GM21360 (cell line): ENCODE results near the gene ARHGDIB.

ENCODE experiments used
- ATAC-seq: cut with Tn5 transposase; IDR thresholded peaks from one replicate; pipeline ENCODE4 v1.9.1; 2021; ENCODE audit warnings: mild to moderate bottlenecking, moderate library complexity; ENCODE audit not compliant: unreplicated experiment

ARHGDIB gene

DNA sequence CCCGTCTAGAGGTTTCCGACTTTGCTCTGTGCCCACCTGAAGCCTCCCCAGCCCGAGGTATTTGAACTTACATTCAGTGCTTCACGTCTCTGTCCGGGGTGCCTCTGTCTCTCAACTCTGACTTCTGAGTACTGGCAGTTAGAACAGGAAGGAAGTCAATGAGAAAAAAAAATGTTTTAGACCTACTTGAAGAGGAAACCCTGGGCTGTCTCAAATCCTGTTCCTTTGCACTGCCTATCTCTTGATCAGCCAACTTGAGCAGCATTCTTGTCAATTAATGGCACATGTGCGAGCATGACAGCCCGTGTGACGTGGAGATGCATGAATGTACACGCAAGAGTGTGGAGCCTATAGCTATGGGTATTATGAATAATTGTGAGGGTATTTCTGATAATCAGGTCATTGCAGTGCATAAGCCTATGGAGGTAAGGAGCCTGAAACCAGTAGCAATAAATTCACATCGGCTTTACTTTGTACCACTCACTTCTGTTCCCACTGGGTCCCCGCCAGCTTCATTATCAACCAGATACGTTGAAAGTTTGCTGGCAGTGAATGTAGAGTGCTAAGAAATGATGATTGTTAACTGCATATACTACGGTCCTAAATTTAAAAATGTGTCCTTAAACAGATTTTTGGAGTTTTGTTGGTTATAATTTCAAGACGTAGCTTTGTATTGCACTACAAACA is at the start of gene ARHGDIB:
TSS of gene ARHGDIB (minus strand) at position 136 of the 687 bp plus-strand sequence. CDS start 10,889 bp downstream, outside the sequence.
- ATAC-seq = peak; percentile 62

DNA sequence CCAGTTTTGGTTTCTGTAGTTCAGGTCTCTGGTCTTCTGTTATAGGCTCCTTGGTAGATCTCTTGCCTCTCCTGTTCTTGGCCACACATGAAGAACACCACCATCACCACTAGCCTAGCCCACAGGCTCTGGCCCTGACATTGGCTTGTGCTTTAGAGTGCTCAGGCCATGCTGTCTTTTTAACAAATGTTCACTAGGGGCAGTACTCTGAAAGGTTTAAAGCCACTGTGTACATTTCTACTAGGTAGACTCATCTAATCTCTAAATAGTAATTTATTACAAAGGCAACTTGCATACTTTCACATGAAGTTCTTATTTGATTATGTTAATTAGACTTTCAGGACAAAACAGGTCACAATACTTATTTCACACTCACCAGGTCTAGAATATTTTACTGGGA is 49.8 kb upstream of the ARHGDIB start:
- ATAC-seq = peak; percentile 59

DNA sequence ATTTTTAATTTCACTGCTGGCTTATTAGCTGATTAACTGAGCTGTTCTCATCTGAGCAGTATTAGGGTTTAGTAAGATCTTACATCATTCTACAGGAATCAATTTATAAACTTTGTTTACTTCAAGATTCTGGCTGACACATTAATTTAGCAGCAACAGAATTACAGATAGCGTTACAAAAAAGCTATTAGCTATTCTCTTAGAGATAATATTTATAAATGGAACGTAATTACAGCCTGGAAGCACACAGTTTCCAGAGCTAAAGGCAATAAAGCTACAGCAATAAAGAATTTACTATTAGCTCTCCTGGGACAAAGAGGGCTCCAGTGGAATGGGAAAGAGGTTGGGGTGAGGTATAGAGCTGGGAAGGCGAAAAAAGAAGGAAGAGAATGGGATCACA is 46.1 kb upstream of the ARHGDIB start:
- no peak for ATAC-seq

DNA sequence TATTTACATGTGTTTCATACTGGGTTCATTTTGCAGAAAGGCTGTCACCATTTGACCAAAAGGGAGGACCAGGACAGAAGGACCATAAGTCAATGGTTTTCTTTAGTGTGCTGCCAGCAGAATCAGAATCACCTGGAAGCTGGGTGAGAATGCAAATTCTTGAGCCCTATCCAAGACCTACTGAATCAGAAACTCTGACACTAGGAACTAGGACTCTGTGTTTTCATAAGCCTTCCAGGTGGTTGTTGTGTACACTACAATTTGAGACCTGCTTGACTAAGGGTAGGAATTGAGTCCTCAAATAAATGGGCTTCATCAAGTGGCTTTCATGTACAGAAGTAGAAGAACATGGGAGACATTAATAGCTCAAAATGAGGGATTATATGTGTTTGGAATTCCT is 43.7 kb upstream of the ARHGDIB start:
- no peak for ATAC-seq

DNA sequence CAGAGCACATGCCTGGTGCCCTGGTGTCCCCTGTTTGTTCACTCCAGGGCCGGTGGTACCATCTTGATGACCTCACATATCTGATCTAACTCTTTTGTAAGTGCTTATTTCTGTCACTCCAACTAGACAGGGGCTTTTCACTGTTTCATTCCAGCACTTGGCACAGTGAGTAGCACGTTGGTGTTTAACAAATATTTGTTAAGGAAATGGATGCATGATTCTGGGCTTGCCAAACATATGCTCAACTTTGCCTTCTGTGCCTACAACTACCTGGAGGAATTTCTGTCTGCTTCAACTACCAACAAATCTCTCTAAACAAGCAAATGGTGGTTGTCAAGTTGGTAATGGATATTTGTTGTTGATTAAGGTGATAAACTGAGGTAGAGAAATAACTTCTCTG is 43.0 kb upstream of the ARHGDIB start:
- ATAC-seq = no peak

DNA sequence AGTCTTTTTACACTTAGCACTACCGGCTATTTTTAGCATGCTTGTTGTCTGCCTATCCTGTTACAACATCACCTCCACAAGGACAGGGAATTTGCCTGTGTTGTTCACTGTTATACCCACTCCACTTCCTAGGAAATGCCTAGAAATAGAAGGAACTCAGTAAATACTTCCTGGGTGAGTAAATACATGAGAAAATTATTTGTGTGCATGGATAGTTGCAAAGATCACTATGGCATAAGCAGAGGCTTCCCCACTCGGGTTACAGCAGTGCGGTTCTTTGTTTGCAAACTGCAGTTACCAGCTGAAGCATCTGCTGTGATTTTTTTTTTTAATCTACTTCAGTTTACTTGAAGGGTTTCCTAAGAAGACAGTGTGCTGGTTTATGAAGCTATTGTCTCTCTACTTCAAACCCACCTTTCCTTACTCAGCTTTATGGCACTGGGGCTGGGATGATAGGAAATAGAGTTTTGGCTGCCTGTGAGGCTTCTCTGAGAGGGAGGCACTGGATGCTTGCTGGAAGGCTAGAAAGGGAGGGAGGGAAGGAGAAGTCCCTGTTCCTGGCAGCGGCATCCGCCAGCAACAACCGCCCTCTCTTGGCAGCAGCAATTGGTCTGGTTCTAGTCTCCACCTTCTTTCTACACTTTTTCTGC is 40.5 kb upstream of the ARHGDIB start:
- no peak for ATAC-seq

DNA sequence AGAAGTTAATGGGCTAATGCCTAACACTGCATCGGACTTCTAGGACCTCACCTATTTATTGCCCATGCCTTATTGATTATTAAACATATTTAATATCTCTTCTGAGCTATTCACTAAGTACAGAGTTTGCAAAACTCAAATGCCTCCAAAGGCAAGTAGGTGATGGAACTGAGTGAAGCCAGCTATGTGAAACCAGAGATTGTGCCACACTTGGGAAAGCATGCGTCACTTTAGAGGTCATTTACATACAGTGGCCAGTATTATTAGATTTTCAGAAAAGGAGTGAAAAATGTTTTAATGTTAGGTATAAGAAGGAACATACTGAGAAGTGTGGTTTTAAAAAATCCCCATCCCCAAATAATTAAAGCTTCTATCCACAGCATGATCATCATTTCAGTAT is 39.2 kb upstream of the ARHGDIB start:
- no peak for ATAC-seq

DNA sequence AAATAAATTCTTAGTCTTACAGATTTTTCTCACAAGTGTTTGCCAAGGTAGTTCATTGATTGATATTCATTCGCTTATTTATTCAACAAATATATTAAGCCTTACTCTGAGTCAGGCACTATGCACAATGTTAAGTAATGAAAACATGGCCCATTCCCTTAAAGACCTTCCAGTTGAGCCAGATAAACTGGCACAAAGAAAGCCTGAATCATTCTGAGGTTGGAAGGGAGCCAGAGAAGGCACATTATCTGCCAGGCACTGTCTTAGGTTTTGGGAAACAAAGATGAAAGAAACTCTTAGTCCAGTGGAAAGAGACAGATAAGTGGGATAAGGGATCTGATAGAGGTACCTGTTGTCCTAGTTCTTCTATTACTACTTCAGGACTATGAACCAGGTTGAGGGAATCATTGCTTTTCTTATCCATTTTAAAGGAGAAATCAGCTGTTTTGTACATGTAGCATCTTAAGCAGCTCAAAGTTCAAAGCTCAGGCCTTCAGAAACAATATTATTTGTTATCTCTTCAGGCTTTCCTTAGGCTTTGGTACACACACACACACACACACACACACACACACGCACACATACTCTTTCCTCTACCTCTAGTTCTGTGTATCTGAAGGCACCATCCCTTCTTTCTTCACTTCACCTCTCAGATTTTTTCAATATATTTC is 38.4 kb upstream of the ARHGDIB start:
- no peak for ATAC-seq

DNA sequence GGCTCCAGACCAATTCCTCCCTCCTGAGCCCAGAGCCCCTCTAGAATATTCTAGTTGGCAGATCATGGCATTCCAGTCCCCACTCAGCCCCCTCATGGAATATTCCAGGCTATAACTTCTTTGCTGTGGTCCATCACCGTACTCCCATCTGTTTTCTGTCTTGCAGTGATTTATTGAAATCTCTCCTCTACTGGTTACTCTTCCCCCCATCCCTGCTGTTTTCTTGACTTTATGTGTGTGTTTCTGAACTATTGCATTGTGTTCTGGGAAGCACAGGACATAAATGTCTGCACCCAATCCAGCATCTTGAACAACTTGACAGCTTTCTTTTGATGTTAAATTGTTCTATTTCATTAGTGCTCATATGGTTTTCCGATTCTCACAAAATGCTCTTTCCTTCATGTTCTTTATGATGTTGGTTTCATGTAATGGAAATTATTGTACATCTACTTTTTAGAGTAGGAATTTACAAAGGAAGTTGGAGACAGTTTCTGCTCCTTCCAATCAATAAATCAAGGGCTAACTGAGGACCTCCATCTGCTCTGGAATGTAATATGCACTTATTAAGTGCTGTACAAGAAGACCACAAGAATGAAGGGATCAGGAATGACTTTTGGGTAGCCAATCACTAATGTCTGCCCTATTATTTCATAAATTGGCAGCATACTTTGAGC is 37.8 kb upstream of the ARHGDIB start:
- no peak for ATAC-seq

DNA sequence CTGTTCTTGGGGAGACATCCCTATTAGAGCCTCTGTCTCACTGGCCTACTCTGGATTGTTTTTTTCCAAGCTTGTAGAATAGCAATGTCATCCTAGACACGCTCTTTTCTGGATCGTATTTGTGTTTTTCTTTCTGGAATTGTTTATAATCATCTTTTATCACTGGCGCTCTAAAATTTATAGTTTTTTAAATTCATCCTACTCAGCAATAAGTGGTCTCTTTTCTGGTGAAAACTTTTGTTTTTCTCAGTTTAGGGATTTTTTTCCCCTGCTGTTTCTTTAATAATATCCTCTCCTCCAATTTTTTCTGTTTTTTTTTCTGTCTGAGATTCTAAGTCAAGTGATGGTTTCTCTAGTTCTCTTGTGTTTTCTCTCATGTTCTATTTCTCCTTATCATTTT is 36.6 kb upstream of the ARHGDIB start:
- ATAC-seq = no peak

DNA sequence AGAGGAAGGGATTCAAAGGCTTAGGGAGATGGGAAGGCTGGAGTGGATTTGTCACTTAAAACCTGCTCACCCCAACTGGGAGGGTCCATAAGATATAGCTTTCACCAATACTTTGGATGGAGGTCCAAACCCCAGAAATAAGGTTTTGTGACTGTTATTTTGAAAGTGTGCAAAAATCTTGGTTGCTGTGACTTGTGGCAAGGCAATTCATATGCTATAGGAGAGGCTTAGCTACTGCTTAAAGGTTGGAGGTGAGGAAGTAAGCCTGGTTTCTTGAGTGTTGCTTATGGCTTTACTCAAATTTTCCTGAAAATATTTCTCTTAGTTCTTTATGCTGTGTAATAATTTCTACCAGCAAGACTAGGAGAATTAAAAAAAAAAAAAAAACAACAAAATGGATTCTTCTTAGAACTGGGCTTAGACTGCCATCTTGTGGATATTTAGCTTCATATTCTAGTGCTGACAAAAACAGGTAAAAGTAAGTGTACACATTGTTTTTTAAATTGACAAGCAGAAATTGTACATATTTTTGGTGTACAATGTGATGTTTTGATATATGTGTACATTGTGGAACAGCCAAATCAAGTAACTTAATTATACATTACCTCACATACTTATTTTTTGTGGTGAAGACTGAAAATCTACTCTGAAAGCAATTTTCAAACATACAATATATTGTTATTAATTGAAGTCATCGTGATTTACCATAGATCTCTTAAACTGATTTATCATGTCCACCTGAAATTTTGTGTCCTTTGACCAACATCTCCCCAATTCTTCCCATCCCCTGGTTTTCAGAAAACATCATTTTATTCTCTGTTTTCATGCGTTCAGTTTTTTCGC is 34.4 kb upstream of the ARHGDIB start:
- ATAC-seq = no peak

DNA sequence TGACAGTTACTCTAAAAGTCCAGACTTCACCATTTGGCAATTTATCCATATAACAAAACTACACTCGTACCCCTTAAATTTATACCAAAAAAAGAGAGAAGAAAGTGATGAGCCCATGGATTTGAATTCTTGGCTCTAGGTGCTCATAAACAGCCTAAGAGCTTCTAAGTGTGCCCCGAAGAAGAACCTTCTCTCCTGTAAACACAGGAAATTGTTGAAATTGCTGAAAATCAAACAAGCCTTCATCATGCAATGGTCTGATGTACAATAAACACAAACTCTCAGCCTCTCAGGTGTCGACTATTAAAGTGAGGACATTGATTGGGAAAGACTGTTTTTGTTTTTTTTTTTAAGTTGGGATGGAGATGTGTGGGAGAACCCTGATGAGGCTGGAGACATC is 33.2 kb upstream of the ARHGDIB start:
- ATAC-seq = no peak

DNA sequence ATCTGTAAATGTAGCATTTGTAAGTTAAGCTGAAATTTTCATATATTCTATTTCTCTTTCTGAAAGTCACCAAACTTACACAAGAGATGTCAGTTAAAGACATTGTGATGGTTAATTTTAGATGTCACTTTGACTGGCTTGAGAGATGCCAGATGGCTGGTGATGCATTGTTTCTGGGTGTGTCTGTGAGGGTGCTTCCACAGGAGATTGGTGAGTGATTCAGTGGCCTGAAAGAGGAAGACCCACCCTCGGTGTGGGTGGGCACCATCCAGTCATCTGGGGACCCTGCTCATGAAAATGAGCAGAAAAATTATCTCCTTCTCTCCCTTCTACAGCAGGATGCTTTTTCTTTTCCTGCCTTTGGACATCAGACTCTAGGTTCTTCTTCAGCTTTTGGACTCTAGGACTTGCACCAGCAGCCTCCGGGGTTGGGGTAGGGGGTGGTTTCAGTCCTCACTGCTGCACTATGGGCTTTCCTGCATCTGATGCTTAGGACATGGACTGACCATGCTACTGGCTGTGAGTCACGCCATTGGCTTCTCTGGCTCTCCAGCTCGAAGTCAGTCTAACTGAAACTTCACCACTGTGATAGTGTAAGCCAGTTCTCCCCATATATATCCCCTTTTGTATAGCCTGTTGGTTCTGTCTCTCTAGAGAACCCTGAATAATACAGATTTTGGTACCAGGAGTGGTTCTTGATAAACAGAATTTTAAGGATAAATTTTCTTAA is 32.3 kb upstream of the ARHGDIB start:
- ATAC-seq = no peak

DNA sequence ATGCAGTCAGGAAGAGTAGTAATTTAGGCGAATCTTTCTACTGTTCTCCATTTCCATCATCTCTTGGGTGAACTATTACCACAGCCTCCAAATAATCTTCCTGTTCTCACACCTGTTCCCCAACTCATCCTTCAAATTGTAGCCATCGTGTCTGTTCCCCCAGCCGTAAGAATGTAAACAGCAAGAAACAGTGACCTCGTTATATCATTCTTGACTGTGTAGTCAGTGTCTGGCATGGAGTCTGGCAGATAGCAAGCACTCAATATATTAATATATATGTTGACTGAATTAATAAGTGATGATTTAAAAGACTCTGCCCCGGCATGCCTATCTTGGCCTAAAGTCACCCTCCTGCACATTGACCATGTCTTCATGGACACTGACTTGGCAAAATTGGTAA is 31.7 kb upstream of the ARHGDIB start:
- no peak for ATAC-seq

DNA sequence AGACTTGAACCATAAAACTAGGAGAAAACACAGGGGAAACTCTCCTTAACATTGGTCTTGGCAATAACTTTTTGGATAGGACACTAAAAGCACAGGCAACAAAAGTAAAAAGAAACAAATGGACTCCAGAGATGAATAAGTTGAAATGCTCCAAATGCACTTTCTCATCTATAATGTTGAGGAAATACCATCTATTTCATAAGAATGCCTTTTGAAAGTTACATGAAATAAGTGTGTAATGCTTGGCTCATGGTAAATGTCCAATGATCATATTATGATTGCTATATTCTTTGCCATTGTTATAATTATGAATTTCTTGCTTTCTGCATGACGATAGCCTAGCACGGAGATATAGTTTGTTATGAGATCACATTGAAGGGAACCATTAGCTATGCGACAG is 31.3 kb upstream of the ARHGDIB start:
- no peak for ATAC-seq

DNA sequence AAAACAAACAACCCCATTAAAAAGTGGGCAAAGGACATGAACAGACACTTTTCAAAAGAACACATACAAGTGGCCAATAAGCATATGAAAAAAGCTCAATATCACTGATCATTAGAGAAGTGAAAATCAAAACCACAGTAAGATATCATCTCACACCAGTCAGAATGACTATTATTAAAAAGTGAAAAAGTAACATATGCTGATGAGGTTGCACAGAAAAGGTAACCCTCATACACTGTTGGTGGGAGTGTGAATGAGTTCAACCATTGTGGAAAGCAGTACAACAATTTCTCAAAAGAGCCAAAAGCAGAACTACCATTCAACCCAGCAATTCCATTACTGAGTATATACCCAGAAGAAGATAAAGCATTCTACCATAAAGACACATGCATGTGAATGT is 29.7 kb upstream of the ARHGDIB start:
- peak; percentile 56 for ATAC-seq

DNA sequence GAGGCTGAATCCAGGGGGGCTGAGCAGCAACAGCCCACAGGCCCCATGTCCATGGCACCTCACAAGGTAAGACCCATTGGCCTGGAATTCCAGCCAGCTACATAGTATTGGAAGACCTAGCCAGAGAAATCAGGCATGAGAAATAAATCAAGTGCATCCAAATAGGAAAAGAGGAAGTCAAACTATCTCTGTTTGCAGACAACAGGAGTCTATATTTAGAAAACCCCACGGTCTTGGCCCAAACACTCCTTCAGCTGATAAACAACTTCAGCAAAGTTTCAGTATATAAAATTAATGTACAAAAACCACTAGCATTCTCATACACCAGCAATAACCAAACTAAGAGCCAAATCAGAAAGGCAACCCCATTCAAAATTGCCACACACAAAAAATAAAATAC is 28.4 kb upstream of the ARHGDIB start:
- peak; percentile 41 for ATAC-seq

DNA sequence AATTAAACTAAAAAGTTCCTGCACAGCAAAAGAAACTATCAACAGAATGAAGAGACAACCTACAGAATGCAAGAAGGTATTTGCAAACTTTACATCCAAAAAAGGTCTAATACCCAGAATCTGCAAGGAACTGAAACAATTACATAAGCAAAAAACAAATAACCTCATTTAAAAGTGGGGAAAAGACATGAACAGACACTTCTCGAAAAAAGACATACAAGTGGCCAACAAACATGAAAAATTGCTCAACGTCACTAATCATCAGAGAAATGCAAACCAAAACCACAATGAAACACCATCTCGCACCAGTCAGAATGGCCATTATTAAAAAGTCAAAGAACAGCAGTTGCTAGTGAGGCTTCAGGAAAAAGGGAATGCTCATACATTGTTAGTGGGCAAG is 26.6 kb upstream of the ARHGDIB start:
- no peak for ATAC-seq

DNA sequence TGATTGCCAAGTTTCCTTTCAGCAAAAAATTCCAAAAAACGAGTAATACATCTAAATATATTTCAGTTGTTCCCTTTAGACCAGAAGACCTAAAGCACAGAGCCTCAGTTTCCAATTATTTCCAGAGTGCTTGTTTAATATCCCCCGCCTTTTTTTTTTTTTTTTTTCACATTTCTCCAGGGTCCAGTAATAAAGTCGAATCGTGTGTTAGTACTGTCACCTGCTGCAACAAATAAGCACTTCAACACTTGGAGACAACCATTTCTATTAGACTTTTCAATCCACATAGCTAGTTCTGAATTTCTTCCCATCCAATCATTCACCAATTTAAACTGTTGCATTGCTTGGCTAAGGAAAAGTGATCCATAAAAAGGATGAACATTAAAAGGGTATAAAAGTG is 25.0 kb upstream of the ARHGDIB start:
- no peak for ATAC-seq

DNA sequence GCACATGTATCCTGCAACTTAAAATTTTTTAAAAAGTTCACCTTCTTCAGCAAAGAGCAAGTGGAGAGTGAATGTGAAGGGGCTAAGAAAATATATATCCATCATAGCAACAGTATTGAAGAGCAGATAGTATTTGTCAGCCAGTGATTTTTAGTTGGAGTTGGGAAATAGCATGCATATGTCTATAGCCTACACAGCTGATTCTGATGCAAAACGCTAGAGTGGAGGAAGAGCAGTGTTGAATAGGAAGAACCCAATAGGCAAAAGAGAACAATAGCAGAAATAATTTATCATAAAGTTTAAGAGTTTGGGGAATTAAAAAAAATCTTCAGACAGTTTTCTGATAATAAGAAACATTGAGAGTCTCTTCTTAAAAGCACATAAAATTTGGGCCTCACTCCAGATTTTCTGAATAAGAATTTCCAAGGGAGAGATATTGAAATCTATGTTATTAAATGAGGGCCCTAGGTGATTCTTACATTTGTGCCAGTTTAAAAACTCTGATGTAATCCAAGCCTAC is 23.4 kb upstream of the ARHGDIB start:
- ATAC-seq = no peak
